ENCODE data around the gene IRS2. TPM values are rescaled to one million over a fixed set of nuclear protein-coding genes. Genes with fewer than 3 reads are reported as not detected.

IRS2 gene
- total RNA-seq, 2 donors from 2014 or later, result 11.4 to 22.7 TPM

GRCh38 chr13:109760951-109761350 is 25.4 kb downstream of the IRS2 start:
- DNase-seq (no peak), ATAC-seq (no peak)
- H3K36me3 ChIP-seq (replicated peaks in 1 of 2; ENCODE audit: insufficient read depth in 1 of 2, low read depth in 2 of 2), result no peaks in the 10 kb centered on the region
- no peaks in the 10 kb centered on the region for H3K4me1 ChIP-seq
- intact Hi-C loops (cut with DNase I), result no loop called here
- H3K27ac ChIP-seq, result no peak overlapping the region
- no peak for TF ChIP-seq CTCF (IDR thresholded peaks at IDR 0.05)
- no peak for TF ChIP-seq POLR2A (IDR thresholded peaks at IDR 0.05)
- H3K4me3 ChIP-seq, result no peak overlapping the region
- H3K9me3 ChIP-seq, result no peaks in the 10 kb centered on the region
- WGBS, 2 donors, result 84 to 85% methylated on average over 8 of the region's 8 CpGs
- H3K27me3 ChIP-seq, result no peaks in the 10 kb centered on the region

GRCh38 chr13:109760402-109760801 is 26.0 kb downstream of the IRS2 start:
- Histone ChIP-seq H3K27ac (no peak overlapping the region), H3K4me3 (no peak overlapping the region), H3K36me3 (replicated peaks in 1 of 2; ENCODE audit: insufficient read depth in 1 of 2, low read depth in 2 of 2) (peaks cover 1 to 4% of the 10 kb centered on the region in 2 donors), H3K27me3 (no peaks in the 10 kb centered on the region), H3K4me1 (no peaks in the 10 kb centered on the region), H3K9me3 (no peaks in the 10 kb centered on the region)
- DNase-seq, result no peak
- ATAC-seq, result no peak
- intact Hi-C loops (cut with DNase I), result no loop called here
- TF ChIP-seq CTCF (IDR thresholded peaks at IDR 0.05) (no peak), POLR2A (IDR thresholded peaks at IDR 0.05) (no peak)
- 81 to 90% methylated on average over 8 of the region's 8 CpGs for WGBS, 2 donors

GRCh38 chr13:109759609-109760008 is 26.8 kb downstream of the IRS2 start:
- Histone ChIP-seq H3K27me3 (no peaks in the 10 kb centered on the region), H3K4me3 (no peak overlapping the region), H3K9me3 (no peaks in the 10 kb centered on the region), H3K4me1 (no peaks in the 10 kb centered on the region), H3K36me3 (replicated peaks in 1 of 2; ENCODE audit: insufficient read depth in 1 of 2, low read depth in 2 of 2) (peaks cover 2 to 4% of the 10 kb centered on the region in 2 donors), H3K27ac (no peak overlapping the region)
- TF ChIP-seq POLR2A (IDR thresholded peaks at IDR 0.05) (no peak), CTCF (IDR thresholded peaks at IDR 0.05) (no peak)
- ATAC-seq (no peak), DNase-seq (no peak)
- WGBS, 2 donors, result 75 to 83% methylated on average over 3 of the region's 3 CpGs
- intact Hi-C loops (cut with DNase I), result no loop called here

- ATAC-seq (no peak), DNase-seq (no peak)
- H3K27ac ChIP-seq, result no peak overlapping the region
- no peaks in the 10 kb centered on the region for H3K4me1 ChIP-seq
- intact Hi-C loops (cut with DNase I), result no loop called here
- TF ChIP-seq CTCF (IDR thresholded peaks at IDR 0.05), result no peak
- TF ChIP-seq POLR2A (IDR thresholded peaks at IDR 0.05), result no peak
- no peak overlapping the region for H3K4me3 ChIP-seq
- WGBS, 2 donors, result 84 to 93% methylated on average over 13 to 15 of the region's 15 CpGs
- H3K9me3 ChIP-seq, result no peaks in the 10 kb centered on the region
- no peaks in the 10 kb centered on the region for H3K27me3 ChIP-seq
- peaks cover 2 to 4% of the 10 kb centered on the region in 2 donors for H3K36me3 ChIP-seq (replicated peaks in 1 of 2; ENCODE audit: insufficient read depth in 1 of 2, low read depth in 2 of 2)
Observed at GRCh38 chr13:109758937-109759480, 27.4 kb downstream of the IRS2 start.

- no peaks in the 10 kb centered on the region for H3K9me3 ChIP-seq
- ATAC-seq, result no peak
- WGBS, 2 donors, result 72 to 83% methylated on average over 5 of the region's 5 CpGs
- H3K4me1 ChIP-seq, result no peaks in the 10 kb centered on the region
- no peaks in the 10 kb centered on the region for H3K27me3 ChIP-seq
- DNase-seq, result no peak
- intact Hi-C loops (cut with DNase I), result no loop called here
- TF ChIP-seq CTCF (IDR thresholded peaks at IDR 0.05) (no peak), POLR2A (IDR thresholded peaks at IDR 0.05) (no peak)
- H3K4me3 ChIP-seq, result no peak overlapping the region
- H3K36me3 ChIP-seq (replicated peaks in 1 of 2; ENCODE audit: insufficient read depth in 1 of 2, low read depth in 2 of 2), result peaks cover 4% of the 10 kb centered on the region in 2 donors
- no peak overlapping the region for H3K27ac ChIP-seq
Observed at GRCh38 chr13:109756778-109757177, 29.6 kb downstream of the IRS2 start.

Data from body of pancreas (tissue), 4 donors.